Frontal cortex (tissue), 4 donors: ENCODE measurements around the gene MBD3L1. TPM values are rescaled to one million over a fixed set of nuclear protein-coding genes. Genes with fewer than 3 reads are reported as not detected.

Experiments
- DNase-seq, 2 donors: peaks; one replicate each; pipeline ENCODE4 v3.0.0; 2012; ENCODE audit warnings: low spot score in 2 of 2
- FAIRE-seq: peaks from 2 replicates; lab custom pipeline; 2012; peaks lifted over from hg19 to GRCh38; lab: Jason Lieb, UNC
- total RNA-seq: library from RNA; depleted of rRNA; stranded (reverse); fragments of >200 nt; gene quantifications from one replicate; pipeline ENCODE4 v1.2.3, GENCODE V29; 2014
- donor health status: control.
- donor health status: control.
- donor health status: control.

The MBD3L1 gene
- total RNA-seq, 1 donor from 2014 or later = not detected

DNA sequence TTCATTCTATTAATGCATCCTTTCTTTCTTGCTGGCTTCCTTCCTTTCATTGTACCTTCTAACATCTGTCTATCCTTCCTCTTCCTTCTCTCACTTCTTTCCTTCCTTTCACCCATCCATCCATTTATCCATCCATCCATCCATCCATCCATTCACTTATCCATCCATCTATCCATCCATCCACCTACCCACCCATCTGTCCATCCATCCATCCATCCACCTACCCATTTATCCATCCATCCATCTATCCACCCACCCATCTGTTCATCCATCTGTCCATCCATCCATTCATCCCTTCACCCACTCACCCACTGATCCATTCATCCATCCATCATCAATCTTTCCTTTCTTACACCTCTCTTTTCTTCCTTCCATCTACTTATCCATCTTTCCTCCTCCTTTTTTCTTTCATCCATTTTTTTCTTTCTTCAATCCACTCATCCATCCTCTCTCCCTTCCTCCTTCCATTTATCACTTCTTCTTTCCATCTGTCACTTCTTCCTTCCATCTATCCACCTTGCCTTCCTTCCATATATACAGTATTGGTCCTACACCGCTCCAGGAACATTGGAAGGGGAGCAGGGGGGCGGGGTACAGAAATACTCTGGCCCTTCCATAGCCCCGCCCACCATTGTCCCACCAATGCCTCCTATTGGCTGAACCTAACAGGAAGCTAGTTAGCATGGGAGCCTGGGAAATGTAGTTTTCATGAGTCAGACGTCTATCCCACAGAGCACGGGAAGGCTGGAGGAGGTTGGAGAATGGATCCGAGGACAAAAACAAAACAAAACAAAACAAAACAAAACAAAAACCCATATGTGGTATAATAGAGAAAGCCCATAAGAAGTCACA is 45.9 kb downstream of the MBD3L1 start:
- no peak for DNase-seq

GRCh38 chr19:8880868-8881488 is 48.8 kb downstream of the MBD3L1 start:
- DNase-seq (no peak), FAIRE-seq (no peak)

More for the DNA sequence above, 45.9 kb downstream of the MBD3L1 start:
- FAIRE-seq = no peak

DNA sequence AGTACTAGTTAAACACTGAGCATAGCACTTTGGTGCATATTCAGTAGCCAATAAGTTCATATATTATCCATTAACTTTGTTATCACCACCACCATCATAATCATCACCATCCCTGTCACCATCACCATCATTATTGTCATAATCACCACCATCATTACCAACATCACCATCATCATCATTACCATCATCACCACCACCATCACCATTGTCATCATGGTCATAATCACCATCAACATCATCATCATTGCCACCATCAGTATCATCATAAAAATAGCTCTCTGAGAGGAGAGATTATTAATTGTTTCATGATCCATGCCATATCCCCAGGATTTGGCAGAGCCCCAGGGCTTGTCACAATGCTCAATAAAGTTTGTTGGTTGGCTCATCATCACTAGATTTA is 49.3 kb downstream of the MBD3L1 start:
- DNase-seq (no peak), FAIRE-seq (no peak)

GRCh38 chr19:8884416-8884815 is 52.2 kb downstream of the MBD3L1 start:
- DNase-seq = no peak
- no peak for FAIRE-seq

DNA sequence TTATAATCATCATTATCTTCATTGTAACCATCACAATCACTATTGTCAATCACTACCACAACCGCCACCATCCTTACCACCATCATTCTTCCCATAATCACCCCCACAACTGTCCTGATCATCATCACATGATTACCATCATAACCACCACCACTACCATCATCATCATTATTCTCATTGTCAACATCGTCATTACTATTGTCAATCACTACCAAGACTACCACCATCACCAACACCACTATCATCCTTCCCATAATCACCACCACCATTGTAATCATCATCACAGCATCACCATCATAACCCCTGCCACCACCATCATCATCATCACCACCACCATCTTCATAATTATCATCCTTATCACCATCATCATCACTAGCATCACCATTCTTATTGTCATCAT is 55.2 kb downstream of the MBD3L1 start:
- FAIRE-seq (no peak), DNase-seq (no peak)

GRCh38 chr19:8890260-8890659 is 58.1 kb downstream of the MBD3L1 start:
- DNase-seq (no peak), FAIRE-seq (no peak)

Other genes with a start within 250 kb of the MBD3L1 start
- gene ADAMTS10, start 221.7 kb upstream of the MBD3L1 start, total RNA-seq = 34.6 TPM
- gene NFILZ, start 201.7 kb upstream of the MBD3L1 start, total RNA-seq = not detected
- not detected for gene ACTL9, start 133.6 kb upstream of the MBD3L1 start, total RNA-seq
- not detected for gene OR2Z1, start 110.7 kb upstream of the MBD3L1 start, total RNA-seq
- 50.1 TPM for gene ZNF558, start 73 bp upstream of the MBD3L1 start, total RNA-seq
- not detected for gene MUC16, start 178.0 kb downstream of the MBD3L1 start, total RNA-seq